ENCODE measurements around the gene FAM219A.
"Not testable (repeated sequence)": the region's sequence is repeated elsewhere in the genome, so short reads cannot be mapped to it uniquely, and the experiment has no call there.

FAM219A gene

DNA sequence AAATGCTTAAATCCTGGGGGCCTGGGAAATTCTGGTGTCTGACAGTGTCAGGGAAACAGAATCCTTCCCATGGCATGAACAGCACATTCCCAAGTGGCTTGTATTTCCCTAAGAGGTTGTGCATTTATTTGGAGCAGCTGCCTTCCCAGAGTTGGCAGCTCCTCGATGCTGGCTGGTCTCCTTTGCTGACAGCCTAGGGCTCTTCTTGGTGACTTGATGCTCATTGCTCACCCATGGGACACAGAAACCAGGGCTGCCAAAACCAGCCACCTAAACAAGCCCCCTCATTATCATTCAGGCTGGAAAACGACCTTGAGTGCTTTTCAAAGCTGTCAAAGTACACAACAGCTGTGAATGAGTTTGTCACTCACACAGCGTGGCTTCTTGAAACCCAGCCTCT, 40.2 kb upstream of the FAM219A start:
- Histone ChIP-seq H3K36me3 (ENCODE audit: insufficient read depth, low read length) (no peaks in the 10 kb centered on the region), H3K4me3 (ENCODE audit: low read length) (no peak overlapping the region), H2AFZ (ENCODE audit: low read depth, low read length) (no peak overlapping the region)

DNA sequence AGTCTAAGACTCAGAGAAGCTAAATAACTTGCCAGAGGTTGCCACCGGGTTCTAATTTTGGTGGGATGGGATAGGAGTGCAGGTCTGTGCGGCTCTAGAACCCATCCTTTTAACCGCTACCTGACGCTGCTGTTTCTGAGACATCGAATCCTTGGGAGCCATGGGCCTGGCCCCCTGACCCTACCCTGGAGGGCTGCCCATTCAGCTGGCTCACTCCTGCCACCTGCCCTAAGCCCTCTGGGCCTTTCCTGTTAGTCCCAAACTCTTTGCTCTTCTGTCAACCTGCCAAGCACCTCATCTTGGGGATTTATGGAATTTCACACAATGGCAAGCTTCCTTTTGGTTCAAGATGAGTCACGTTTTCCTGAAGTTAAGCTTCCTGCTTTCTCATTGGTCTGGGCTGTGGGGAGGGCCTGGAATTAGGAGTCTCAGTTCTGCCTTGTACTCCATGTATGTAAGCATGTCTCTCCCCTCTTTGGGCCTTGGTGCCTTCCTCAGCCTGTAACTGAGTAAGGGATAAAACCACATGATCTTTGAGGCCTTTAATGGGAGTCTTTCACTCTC, 37.9 kb upstream of the FAM219A start:
- no peak overlapping the region for H3K4me3 ChIP-seq (ENCODE audit: low read length)
- H3K27me3 ChIP-seq (ENCODE audit: insufficient read depth, low read length) = no peaks in the 10 kb centered on the region
- H3K9me3 ChIP-seq (ENCODE audit: low read length) = no peaks in the 10 kb centered on the region
- H2AFZ ChIP-seq (ENCODE audit: low read depth, low read length) = no peak overlapping the region
- peaks cover 35% of the 10 kb centered on the region for H3K4me1 ChIP-seq (ENCODE audit: insufficient read depth, low read length)
- H3K36me3 ChIP-seq (ENCODE audit: insufficient read depth, low read length) = no peaks in the 10 kb centered on the region

More for the DNA sequence above, 40.2 kb upstream of the FAM219A start:
- Histone ChIP-seq H3K27me3 (ENCODE audit: insufficient read depth, low read length) (no peaks in the 10 kb centered on the region), H3K4me1 (ENCODE audit: insufficient read depth, low read length) (peaks cover 53% of the 10 kb centered on the region), H3K9me3 (ENCODE audit: low read length) (no peaks in the 10 kb centered on the region)

DNA sequence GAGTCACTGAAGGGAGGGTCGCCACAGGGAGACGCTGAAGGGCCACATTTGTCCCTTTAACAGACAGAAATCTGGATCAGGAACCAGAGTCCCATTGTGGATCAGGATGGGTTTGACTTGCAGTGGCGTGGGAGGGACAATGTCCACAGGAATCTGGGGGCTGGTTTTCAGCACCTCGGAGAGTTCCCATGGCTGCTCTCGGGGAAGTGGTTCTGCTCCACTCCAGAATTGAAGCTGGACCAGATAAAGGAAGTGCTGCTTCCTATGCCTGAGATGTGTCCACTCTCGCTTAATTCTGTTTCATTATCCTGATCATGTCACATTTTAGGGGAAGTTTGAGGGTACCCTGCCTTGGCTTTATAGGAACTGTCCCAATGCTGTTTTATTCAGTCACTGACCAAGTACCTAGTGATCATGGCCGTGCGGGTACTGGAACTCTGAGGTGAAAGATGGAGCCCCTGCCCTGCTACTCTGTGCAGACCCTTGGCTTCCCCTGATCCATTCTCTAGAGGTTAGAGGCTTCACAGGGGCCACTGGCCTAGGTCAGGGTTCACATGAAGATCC, 35.7 kb upstream of the FAM219A start:
- Histone ChIP-seq H3K9me3 (ENCODE audit: low read length) (no peaks in the 10 kb centered on the region), H3K4me1 (ENCODE audit: insufficient read depth, low read length) (peaks cover 19% of the 10 kb centered on the region), H3K4me3 (ENCODE audit: low read length) (no peak overlapping the region), H2AFZ (ENCODE audit: low read depth, low read length) (no peak overlapping the region), H3K36me3 (ENCODE audit: insufficient read depth, low read length) (no peaks in the 10 kb centered on the region), H3K27me3 (ENCODE audit: insufficient read depth, low read length) (no peaks in the 10 kb centered on the region)

DNA sequence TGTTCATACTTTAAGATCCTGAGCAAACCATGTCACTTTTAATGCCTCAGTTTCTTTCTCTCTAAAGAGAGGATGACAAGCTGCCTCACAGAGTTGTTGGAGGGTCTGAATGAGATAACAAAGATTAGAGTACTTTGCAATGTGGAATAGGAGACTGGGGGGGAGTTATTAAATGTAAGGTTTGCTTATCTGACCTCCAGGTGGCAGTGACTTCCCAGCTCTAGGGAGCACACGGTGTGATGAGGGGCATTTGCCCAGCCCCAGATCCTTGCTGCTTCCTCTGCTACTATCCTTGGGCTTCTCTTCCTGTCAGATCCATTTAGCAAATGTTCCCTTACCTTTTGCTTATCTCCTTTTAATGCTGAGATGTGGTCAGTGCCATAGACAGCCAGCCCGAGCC, 33.7 kb upstream of the FAM219A start:
- H3K36me3 ChIP-seq (ENCODE audit: insufficient read depth, low read length) = no peaks in the 10 kb centered on the region
- no peaks in the 10 kb centered on the region for H3K9me3 ChIP-seq (ENCODE audit: low read length)
- H3K4me1 ChIP-seq (ENCODE audit: insufficient read depth, low read length) = no peaks in the 10 kb centered on the region
- no peak overlapping the region for H3K4me3 ChIP-seq (ENCODE audit: low read length)
- H3K27me3 ChIP-seq (ENCODE audit: insufficient read depth, low read length) = no peaks in the 10 kb centered on the region
- H2AFZ ChIP-seq (ENCODE audit: low read depth, low read length) = no peak overlapping the region

DNA sequence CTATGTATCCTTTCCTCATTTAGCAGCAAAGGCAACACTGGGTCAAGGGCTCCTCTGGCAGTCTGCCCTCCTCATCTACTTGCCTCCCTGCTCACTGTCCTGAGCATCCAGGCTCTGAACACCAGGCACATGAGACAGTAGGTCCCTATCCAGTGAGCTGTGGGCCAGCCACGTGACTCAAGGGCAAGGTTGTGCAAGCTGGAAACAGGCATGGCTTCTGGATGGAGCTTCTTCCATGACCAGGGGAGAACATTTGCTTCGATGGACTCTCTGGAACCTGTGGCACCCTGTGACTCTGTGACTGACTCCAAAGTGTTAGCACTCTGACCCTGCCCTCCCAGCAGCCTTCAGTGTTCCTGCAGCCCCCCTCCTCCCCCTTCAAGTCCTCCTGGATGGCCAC, 33.2 kb upstream of the FAM219A start:
- no peaks in the 10 kb centered on the region for H3K36me3 ChIP-seq (ENCODE audit: insufficient read depth, low read length)

DNA sequence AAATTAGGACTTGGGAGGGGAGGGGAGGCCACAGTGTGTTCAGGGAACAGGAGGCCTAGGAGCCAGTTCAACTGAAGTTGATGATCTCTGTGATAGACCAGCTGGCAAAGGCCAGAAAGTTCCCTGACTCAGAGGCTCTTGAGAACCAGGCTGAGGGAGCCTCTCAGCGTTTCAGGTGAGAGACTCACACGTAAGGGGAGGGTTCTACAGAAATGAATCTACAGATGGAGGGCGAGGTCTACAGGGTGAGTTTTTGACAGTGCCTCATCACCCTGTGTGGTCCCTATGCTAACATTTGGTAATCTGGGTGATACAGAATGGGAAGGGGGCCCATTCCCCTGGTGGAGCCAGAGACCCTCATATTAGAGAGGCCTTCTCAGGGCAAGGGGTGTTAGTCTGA, 32.4 kb upstream of the FAM219A start:
- H3K4me3 ChIP-seq (ENCODE audit: low read length) = no peak overlapping the region
- peaks cover 4% of the 10 kb centered on the region for H3K4me1 ChIP-seq (ENCODE audit: insufficient read depth, low read length)
- H3K27me3 ChIP-seq (ENCODE audit: insufficient read depth, low read length) = no peaks in the 10 kb centered on the region
- H2AFZ ChIP-seq (ENCODE audit: low read depth, low read length) = no peak overlapping the region
- H3K9me3 ChIP-seq (ENCODE audit: low read length) = no peaks in the 10 kb centered on the region
- H3K36me3 ChIP-seq (ENCODE audit: insufficient read depth, low read length) = no peaks in the 10 kb centered on the region

More for the DNA sequence above, 33.2 kb upstream of the FAM219A start:
- no peaks in the 10 kb centered on the region for H3K27me3 ChIP-seq (ENCODE audit: insufficient read depth, low read length)
- no peak overlapping the region for H2AFZ ChIP-seq (ENCODE audit: low read depth, low read length)
- H3K4me1 ChIP-seq (ENCODE audit: insufficient read depth, low read length) = no peaks in the 10 kb centered on the region
- H3K9me3 ChIP-seq (ENCODE audit: low read length) = no peaks in the 10 kb centered on the region
- no peak overlapping the region for H3K4me3 ChIP-seq (ENCODE audit: low read length)

DNA sequence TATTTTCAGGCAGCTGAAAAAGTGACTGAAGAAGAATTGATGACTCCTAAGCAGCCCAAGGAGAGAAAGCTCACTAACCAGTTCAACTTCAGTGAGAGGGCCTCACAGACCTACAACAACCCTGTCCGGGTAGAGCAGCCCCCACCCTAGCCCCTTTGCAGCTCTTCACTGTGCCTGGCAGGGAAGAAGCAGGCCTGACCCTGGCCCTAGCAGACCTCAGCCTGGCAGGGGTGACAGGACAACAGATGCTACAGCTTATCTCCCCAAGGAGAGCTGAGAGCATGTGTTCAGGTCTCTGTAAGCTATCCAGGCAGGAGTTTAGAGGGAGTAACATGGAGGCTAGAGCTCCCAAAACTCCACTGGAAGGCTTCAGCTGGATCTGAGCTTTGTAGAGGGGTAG, 32.0 kb upstream of the FAM219A start:
- H3K4me3 ChIP-seq (ENCODE audit: low read length) = no peak overlapping the region

DNA sequence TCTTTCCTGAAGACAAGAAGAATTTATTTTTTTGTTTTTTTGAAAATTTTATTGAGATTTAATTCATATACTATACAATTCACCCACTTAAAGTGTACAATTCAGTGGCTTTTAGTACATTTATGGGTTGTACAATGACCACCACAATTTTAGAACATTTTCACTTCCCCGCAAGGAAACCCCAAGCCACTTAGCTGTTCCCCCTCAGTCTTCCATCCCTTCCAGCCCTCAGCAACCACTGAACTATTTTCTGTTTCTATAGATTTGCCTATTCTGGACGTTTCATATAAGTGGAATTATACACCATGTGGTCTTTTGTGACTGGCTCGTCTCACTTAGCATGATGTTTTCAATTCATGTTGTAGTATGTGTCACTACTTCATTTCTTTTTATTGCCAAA, 28.2 kb upstream of the FAM219A start:
- Histone ChIP-seq H3K27me3 (ENCODE audit: insufficient read depth, low read length) (no peaks in the 10 kb centered on the region), H3K9me3 (ENCODE audit: low read length) (no peaks in the 10 kb centered on the region), H3K4me3 (ENCODE audit: low read length) (no peak overlapping the region), H3K36me3 (ENCODE audit: insufficient read depth, low read length) (no peaks in the 10 kb centered on the region), H3K4me1 (ENCODE audit: insufficient read depth, low read length) (peaks cover 17% of the 10 kb centered on the region), H2AFZ (ENCODE audit: low read depth, low read length) (no peak overlapping the region)

More for the DNA sequence above, 32.0 kb upstream of the FAM219A start:
- H3K9me3 ChIP-seq (ENCODE audit: low read length) = no peaks in the 10 kb centered on the region
- no peak overlapping the region for H2AFZ ChIP-seq (ENCODE audit: low read depth, low read length)
- no peaks in the 10 kb centered on the region for H3K36me3 ChIP-seq (ENCODE audit: insufficient read depth, low read length)
- peaks cover 7% of the 10 kb centered on the region for H3K4me1 ChIP-seq (ENCODE audit: insufficient read depth, low read length)
- H3K27me3 ChIP-seq (ENCODE audit: insufficient read depth, low read length) = no peaks in the 10 kb centered on the region

DNA sequence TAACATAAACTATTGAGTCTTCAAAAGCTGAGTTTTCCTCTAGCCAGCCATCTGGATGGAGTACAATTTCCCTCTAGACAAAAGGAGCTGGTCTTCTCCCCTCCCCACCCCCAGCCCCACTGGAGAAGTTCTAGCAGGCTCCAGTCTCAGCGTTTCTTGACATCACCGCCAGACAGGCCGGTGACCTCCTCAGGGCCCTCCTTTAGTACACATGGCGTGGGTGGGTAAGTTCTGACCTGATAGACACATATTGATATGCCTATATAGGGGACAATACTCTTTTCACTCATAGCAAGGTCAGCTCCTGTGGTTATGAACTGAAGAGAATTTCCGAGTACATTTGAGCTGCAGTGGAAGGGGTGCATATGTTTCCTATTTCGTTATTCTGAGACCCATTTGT, 27.5 kb upstream of the FAM219A start:
- Histone ChIP-seq H2AFZ (ENCODE audit: low read depth, low read length) (no peak overlapping the region), H3K9me3 (ENCODE audit: low read length) (no peaks in the 10 kb centered on the region), H3K4me3 (ENCODE audit: low read length) (no peak overlapping the region), H3K27me3 (ENCODE audit: insufficient read depth, low read length) (no peaks in the 10 kb centered on the region), H3K36me3 (ENCODE audit: insufficient read depth, low read length) (no peaks in the 10 kb centered on the region), H3K4me1 (ENCODE audit: insufficient read depth, low read length) (peaks cover 17% of the 10 kb centered on the region)

DNA sequence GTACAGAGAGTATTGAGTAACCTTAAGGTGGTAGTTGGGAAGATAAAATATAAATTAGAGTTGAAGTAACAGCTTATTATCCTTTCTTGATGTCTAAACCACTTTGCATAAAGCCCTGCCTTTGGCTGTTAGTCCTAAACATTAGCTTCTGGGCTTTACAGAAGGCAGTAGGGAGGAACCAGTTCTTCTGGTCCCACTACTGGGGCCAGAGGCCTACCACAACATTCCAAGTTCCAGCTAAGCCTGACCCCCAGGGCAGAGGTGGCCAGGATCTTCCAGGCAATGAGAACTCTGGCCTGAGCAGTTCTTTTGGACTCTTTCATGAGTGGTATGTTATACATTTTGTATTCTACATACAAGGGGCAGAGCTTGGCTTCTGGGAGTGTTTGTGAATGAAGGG, 26.3 kb upstream of the FAM219A start:
- H3K9me3 ChIP-seq (ENCODE audit: low read length) = no peaks in the 10 kb centered on the region
- no peaks in the 10 kb centered on the region for H3K36me3 ChIP-seq (ENCODE audit: insufficient read depth, low read length)
- no peak overlapping the region for H2AFZ ChIP-seq (ENCODE audit: low read depth, low read length)
- no peaks in the 10 kb centered on the region for H3K27me3 ChIP-seq (ENCODE audit: insufficient read depth, low read length)
- peaks cover 24% of the 10 kb centered on the region for H3K4me1 ChIP-seq (ENCODE audit: insufficient read depth, low read length)
- no peak overlapping the region for H3K4me3 ChIP-seq (ENCODE audit: low read length)

DNA sequence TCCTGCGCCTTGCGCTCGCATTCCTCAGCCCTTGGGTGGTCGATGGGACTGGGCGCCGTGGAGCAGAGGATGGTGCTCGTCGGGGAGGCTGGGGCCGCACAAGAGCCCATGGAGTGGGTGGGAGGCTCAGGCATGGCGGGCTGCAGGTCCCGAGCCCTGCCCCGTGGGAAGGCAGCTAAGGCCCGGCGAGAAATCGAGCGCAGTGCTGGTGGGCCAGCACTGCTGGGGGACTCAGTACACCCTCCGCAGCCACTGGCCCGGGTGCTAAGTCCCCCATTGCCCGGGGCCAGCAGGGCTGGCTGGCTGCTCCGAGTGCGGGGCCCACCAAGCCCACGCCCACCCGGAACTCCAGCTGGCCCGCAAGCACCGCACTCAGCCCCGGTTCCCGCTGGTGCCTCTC, 24.4 kb upstream of the FAM219A start:
- H3K4me1 ChIP-seq (ENCODE audit: insufficient read depth, low read length) = peaks cover 38% of the 10 kb centered on the region

DNA sequence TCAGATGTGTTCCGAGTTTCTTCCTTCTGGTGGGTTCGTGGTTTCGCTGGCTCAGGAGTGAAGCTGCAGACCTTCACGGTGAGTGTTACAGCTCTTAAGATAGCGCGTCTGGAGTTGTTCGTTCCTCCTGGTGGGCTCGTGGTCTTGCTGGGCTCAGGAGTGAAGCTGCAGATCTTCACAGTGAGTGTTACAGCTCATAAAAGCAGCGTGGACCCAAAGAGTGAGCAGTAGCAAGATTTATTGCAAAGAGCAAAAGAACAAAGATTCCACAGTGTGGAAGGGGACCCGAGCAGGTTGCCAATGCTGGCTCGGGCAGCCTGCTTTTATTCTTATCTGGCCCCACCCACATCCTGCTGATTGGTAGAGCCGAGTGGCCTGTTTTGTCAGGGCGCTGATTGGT, 23.2 kb upstream of the FAM219A start:
- not testable (repeated sequence) for H3K36me3 ChIP-seq (ENCODE audit: insufficient read depth, low read length); H3K27me3 ChIP-seq (ENCODE audit: insufficient read depth, low read length); H2AFZ ChIP-seq (ENCODE audit: low read depth, low read length); H3K9me3 ChIP-seq (ENCODE audit: low read length); H3K4me3 ChIP-seq (ENCODE audit: low read length)
- H3K4me1 ChIP-seq (ENCODE audit: insufficient read depth, low read length) = peaks cover 38% of the 10 kb centered on the region

More for the DNA sequence above, 24.4 kb upstream of the FAM219A start:
- not testable (repeated sequence) for H3K27me3 ChIP-seq (ENCODE audit: insufficient read depth, low read length); H3K9me3 ChIP-seq (ENCODE audit: low read length); H3K36me3 ChIP-seq (ENCODE audit: insufficient read depth, low read length); H3K4me3 ChIP-seq (ENCODE audit: low read length); H2AFZ ChIP-seq (ENCODE audit: low read depth, low read length)

DNA sequence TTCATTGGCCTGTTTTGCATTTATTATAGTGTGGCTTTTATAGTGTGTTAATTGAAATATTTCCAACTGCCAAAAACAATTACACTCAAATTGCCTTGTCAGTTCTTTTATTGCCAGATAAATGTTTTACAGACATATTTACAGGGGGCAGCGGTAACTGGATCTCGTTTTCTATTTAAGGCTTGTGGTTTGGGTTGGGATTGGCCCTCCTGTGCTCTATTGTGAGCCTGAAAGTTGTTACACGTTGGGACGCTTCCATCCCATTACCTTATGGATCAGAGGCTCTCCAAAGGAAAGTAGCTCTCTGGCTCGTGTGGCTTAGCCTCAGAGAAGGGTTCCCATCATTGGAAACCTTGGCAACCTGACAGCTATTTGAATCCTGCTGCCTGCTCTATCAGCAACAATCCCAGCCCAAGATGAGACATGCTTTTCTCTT, 21.1 kb upstream of the FAM219A start:
- no peaks in the 10 kb centered on the region for H3K36me3 ChIP-seq (ENCODE audit: insufficient read depth, low read length)
- H3K4me1 ChIP-seq (ENCODE audit: insufficient read depth, low read length) = peaks cover 21% of the 10 kb centered on the region
- no peak overlapping the region for H3K4me3 ChIP-seq (ENCODE audit: low read length)
- no peak overlapping the region for H2AFZ ChIP-seq (ENCODE audit: low read depth, low read length)
- no peaks in the 10 kb centered on the region for H3K27me3 ChIP-seq (ENCODE audit: insufficient read depth, low read length)
- H3K9me3 ChIP-seq (ENCODE audit: low read length) = no peaks in the 10 kb centered on the region

DNA sequence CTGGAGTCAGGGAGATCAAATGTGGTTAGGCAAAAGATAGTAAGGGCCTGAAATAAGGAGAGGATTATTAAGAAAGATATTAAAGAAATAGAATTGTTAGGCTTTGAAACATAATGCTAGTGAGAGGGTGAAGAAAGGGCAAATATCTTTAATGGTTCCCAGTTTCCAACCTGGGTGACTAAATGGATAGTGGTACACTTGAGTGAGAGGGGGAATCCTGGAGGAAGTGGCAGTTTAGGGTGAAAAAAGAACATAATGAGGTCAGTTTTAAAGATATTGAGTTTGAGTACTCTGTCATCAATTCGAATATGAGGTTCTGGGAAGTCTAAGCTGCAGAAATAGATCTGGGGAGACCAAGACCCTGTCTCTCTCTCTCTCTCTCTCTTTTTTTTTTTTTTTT, 19.2 kb upstream of the FAM219A start:
- Histone ChIP-seq H3K4me1 (ENCODE audit: insufficient read depth, low read length) (peaks cover 20% of the 10 kb centered on the region), H2AFZ (ENCODE audit: low read depth, low read length) (no peak overlapping the region), H3K27me3 (ENCODE audit: insufficient read depth, low read length) (no peaks in the 10 kb centered on the region), H3K36me3 (ENCODE audit: insufficient read depth, low read length) (no peaks in the 10 kb centered on the region), H3K9me3 (ENCODE audit: low read length) (no peaks in the 10 kb centered on the region), H3K4me3 (ENCODE audit: low read length) (no peak overlapping the region)

Data from neuron (in vitro differentiated cells).